ENCODE results near the gene SSRP1.

- no peak for TF ChIP-seq SUZ12 (IDR thresholded peaks at IDR 0.05; ENCODE audit: extremely low read depth, insufficient read depth, insufficient read length)
- no peak for TF ChIP-seq ZNF274 (IDR thresholded peaks at IDR 0.05; ENCODE audit: low read depth, low read length)
Observed at GRCh38 chr11:57377107-57377506, 41.4 kb upstream of the SSRP1 start.
